Cardiac fibroblast (primary cell): ENCODE results near the gene GREB1.
"Not testable (repeated sequence)": the region's sequence is repeated elsewhere in the genome, so short reads cannot be mapped to it uniquely, and the experiment has no call there.

Source experiments
- DNase-seq, 2 donors: peaks; one replicate each; pipeline versions ENCODE4 v3.0.0 to v3.0.0-alpha.2; 2010; ENCODE audit warnings: low read depth in 2 of 2
- H3K4me3 ChIP-seq, 2 donors: replicated peaks in 1 of 2; 1 replicate in 1 of 2; 2 replicates in 1 of 2; pipeline ENCODE4 v1.5.1; 2011; ENCODE audit warnings: low read depth in 2 of 2, low read length in 2 of 2, mild to moderate bottlenecking in 2 of 2, moderate library complexity in 1 of 2
- CTCF ChIP-seq: IDR thresholded peaks from one replicate; pipeline ENCODE4 v1.5.1; 2011; ENCODE audit warnings: low read depth, mild to moderate bottlenecking, low read length, inconsistent platforms

GREB1 gene

GRCh38 chr2:11658208-11659114 lies 124.6 kb downstream of the GREB1 start:
- TF ChIP-seq CTCF, result no peak
- no peak for DNase-seq
- H3K4me3 ChIP-seq, result no peak overlapping the region

GRCh38 chr2:11659115-11659475 lies 125.2 kb downstream of the GREB1 start:
- H3K4me3 ChIP-seq, result no peak overlapping the region
- no peak for DNase-seq
- no peak for TF ChIP-seq CTCF

GRCh38 chr2:11659851-11660250 lies 126.0 kb downstream of the GREB1 start:
- no peak for TF ChIP-seq CTCF
- no peak overlapping the region for H3K4me3 ChIP-seq
- DNase-seq, result no peak

GRCh38 chr2:11660396-11660795 lies 126.6 kb downstream of the GREB1 start:
- DNase-seq, H3K4me3 ChIP-seq: not testable (repeated sequence)

GRCh38 chr2:11661891-11662435 lies 128.1 kb downstream of the GREB1 start:
- TF ChIP-seq CTCF, result no peak
- no peak for DNase-seq
- no peak overlapping the region for H3K4me3 ChIP-seq

- TF ChIP-seq CTCF, result no peak
- no peak overlapping the region for H3K4me3 ChIP-seq
- DNase-seq, result no peak
Observed at GRCh38 chr2:11662882-11663281, 129.0 kb downstream of the GREB1 start.

- peak in 1 of 2 donors; percentile 36 for DNase-seq
- H3K4me3 ChIP-seq, result no peak overlapping the region
- no peak for TF ChIP-seq CTCF
Observed at GRCh38 chr2:11663427-11663826, 129.6 kb downstream of the GREB1 start.
